ENCODE results near the gene TSEN2.

TSEN2 gene

DNA sequence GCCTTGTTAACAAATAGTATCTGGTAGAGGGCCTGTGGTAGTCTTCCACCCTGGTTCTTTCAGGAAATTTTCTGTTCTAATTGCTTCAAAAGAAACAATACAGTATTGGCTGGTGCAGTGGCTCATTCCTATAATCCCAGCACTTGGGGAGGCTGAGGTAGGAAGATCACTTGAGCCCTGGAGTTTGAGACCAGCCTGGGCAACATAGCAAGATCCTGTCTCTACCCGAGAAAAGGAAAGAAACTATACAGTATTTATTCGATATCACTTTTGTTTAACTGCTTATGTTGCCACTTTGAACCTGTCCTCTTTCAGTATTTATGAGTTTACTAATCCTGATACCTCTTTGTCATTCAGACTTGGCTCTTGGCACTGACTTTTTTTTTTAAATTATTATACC is 77.1 kb downstream of the TSEN2 start:
- no peak for DNase-seq (ENCODE audit: insufficient read length, low spot score)
- no peak for FAIRE-seq
- TF ChIP-seq, protein P1, sequence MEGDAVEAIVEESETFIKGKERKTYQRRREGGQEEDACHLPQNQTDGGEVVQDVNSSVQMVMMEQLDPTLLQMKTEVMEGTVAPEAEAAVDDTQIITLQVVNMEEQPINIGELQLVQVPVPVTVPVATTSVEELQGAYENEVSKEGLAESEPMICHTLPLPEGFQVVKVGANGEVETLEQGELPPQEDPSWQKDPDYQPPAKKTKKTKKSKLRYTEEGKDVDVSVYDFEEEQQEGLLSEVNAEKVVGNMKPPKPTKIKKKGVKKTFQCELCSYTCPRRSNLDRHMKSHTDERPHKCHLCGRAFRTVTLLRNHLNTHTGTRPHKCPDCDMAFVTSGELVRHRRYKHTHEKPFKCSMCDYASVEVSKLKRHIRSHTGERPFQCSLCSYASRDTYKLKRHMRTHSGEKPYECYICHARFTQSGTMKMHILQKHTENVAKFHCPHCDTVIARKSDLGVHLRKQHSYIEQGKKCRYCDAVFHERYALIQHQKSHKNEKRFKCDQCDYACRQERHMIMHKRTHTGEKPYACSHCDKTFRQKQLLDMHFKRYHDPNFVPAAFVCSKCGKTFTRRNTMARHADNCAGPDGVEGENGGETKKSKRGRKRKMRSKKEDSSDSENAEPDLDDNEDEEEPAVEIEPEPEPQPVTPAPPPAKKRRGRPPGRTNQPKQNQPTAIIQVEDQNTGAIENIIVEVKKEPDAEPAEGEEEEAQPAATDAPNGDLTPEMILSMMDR (IDR thresholded peaks at IDR 0.05; ENCODE audit: insufficient read depth, missing control alignments): no peak

DNA sequence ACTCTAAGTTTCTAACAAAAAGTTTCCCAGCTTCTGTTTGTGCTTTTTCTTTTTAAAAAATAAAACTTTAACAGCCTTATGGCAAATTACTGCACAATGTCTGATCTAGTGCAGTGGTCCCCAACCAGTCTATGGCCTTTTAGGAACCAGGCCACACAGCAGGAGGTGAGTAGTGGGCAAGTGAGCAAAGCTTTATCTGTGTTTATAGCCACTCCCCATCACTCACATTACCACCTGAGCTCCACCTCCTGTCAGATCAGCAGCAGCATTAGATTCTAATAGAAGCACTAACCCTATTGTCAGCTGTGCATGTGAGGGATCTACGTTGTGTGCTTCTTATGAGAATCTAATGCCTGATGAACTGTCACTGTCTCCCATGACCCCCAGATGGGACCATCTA is 78.2 kb downstream of the TSEN2 start:
- TF ChIP-seq, protein P1 (IDR thresholded peaks at IDR 0.05; ENCODE audit: insufficient read depth, missing control alignments): no peak
- DNase-seq (ENCODE audit: insufficient read length, low spot score) (no peak), FAIRE-seq (no peak)

DNA sequence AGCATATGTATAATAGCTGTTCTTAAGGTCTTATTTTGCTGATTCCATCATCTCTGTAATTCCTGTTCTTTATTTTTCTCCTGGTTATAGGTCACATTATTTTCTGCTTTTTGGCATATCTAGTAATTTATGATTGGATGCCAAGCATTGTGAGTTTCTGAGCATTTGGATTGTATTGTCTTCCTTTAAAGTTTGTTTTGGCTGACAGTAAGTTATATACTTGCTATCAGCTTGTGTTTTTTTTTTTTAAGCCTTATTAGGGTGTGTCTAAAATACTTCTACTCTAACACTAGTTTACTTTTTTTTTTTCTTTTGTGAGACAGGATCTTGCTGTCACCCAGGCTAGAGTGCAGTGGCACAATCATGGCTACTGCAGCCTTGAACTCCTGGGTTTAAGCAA is 82.7 kb downstream of the TSEN2 start:
- TF ChIP-seq, protein P1 (IDR thresholded peaks at IDR 0.05; ENCODE audit: insufficient read depth, missing control alignments): no peak
- DNase-seq (ENCODE audit: insufficient read length, low spot score): no peak
- no peak for FAIRE-seq

DNA sequence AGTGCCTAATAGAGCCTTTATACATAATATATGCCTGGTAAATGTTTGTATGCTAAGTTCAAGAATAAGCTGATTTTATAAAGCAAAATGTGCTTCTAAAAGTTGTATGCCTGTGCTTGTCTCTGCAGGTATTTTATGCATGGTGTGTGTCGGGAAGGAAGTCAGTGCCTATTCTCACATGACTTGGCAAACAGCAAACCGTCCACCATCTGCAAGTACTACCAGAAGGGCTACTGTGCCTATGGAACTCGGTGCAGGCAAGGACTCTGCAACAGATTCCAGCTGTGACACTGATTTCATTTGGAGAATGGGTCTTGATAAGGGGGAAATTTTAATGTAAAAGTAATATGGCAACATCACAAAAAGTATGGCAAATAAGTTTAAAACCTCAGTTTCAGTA is 84.5 kb downstream of the TSEN2 start:
- FAIRE-seq: no peak
- no peak for DNase-seq (ENCODE audit: insufficient read length, low spot score)
- TF ChIP-seq, protein P1 (IDR thresholded peaks at IDR 0.05; ENCODE audit: insufficient read depth, missing control alignments): no peak

DNA sequence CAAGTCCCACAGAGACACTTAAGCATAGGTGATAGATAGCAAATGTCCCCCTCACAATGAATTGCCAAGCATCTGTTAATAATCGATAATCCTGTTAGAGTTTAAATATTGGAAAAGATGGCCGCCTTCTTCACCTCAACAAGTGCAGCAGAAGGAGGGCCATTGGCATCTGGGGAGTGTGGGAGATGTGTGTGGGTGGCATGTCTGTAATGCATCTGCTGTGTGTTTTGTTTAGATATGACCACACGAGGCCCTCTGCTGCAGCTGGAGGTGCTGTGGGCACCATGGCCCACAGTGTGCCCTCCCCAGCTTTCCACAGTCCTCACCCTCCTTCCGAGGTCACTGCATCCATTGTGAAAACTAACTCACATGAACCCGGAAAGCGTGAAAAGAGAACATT is 85.6 kb downstream of the TSEN2 start:
- no peak for FAIRE-seq
- TF ChIP-seq, protein P1 (IDR thresholded peaks at IDR 0.05; ENCODE audit: insufficient read depth, missing control alignments): no peak
- no peak for DNase-seq (ENCODE audit: insufficient read length, low spot score)

DNA sequence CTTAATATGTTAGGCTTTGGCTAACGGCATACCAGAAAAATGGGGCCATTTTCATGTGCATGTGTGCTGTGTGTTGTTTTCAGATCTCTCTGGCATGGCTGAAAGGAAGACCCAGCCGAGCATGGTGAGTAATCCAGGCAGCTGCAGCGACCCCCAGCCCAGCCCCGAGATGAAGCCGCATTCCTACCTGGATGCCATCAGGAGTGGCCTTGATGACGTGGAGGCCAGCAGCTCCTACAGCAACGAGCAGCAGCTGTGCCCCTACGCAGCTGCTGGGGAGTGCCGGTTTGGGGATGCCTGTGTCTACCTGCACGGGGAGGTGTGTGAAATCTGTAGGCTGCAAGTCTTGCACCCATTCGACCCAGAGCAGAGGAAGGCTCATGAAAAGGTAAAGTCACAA is 87.7 kb downstream of the TSEN2 start:
- FAIRE-seq (no peak), DNase-seq (ENCODE audit: insufficient read length, low spot score) (no peak)
- TF ChIP-seq, protein P1 (IDR thresholded peaks at IDR 0.05; ENCODE audit: insufficient read depth, missing control alignments): no peak

DNA sequence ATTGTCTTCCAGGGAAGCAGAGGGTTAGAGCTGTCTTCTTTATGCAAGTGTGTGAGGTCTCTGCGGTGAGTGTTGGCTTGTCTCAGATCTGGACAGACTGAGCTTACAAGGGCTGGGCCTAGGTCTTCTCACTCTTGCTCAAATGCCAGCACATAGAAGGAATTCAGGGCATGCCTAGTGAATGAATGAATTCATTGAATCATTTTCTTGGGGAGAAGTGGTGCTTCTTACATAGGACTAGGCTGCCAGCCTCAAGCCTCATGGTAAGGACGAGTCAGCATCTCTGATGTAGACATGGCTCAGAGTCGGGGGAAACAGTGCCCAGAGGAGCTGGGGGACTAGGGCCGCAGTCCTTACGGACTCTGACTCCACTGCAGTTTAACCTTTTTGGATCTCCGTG is 89.9 kb downstream of the TSEN2 start:
- FAIRE-seq: no peak
- TF ChIP-seq, protein P1 (IDR thresholded peaks at IDR 0.05; ENCODE audit: insufficient read depth, missing control alignments): no peak
- no peak for DNase-seq (ENCODE audit: insufficient read length, low spot score)
